Measurements from ENCODE around the gene ZSCAN31. TPM values are rescaled to one million over a fixed set of nuclear protein-coding genes. Genes with fewer than 3 reads are reported as not detected.

The ZSCAN31 gene
- total and polyA plus RNA-seq, 9 of the 15 experiments (the other 6 are each of a cell fraction or from before 2014, with no cell fraction given): 3.9 to 12.1 (median 7.0) TPM

- peak; percentile 69 for TF ChIP-seq CXXC5 (CRISPR knock-in tag; IDR thresholded peaks at IDR 0.05)
- TF ChIP-seq CBFA2T2 (conservative IDR thresholded peaks at IDR 0.05): no peak
- TF ChIP-seq BRD4 (IDR thresholded peaks at IDR 0.05): peak; percentile 99; the same call in 1 of the 2 replicates
- TF ChIP-seq HDAC2 (IDR thresholded peaks at IDR 0.05): no peak
- TF ChIP-seq GABPA (tag; conservative IDR thresholded peaks at IDR 0.05; ENCODE audit: low read depth): peak; percentile 82
- peak; percentile 40; the same call in 1 of the 2 replicates for TF ChIP-seq SMARCE1 (IDR thresholded peaks at IDR 0.05)
- TF ChIP-seq ZNF347 (CRISPR knock-in tag; IDR thresholded peaks at IDR 0.05; ENCODE audit: low read depth): peak; percentile 76; the same call in 1 of the 2 replicates
- TF ChIP-seq XRCC5 (IDR thresholded peaks at IDR 0.05; ENCODE audit: low read depth, low read length): no peak
- TF ChIP-seq ZNF592 (IDR thresholded peaks at IDR 0.05): peak; percentile 98
- no peak for TF ChIP-seq ZNF77 (CRISPR knock-in tag; IDR thresholded peaks at IDR 0.05)
- peak; percentile 99 for TF ChIP-seq SMAD3 (CRISPR knock-in tag; conservative IDR thresholded peaks at IDR 0.05)
- TF ChIP-seq, protein P1, sequence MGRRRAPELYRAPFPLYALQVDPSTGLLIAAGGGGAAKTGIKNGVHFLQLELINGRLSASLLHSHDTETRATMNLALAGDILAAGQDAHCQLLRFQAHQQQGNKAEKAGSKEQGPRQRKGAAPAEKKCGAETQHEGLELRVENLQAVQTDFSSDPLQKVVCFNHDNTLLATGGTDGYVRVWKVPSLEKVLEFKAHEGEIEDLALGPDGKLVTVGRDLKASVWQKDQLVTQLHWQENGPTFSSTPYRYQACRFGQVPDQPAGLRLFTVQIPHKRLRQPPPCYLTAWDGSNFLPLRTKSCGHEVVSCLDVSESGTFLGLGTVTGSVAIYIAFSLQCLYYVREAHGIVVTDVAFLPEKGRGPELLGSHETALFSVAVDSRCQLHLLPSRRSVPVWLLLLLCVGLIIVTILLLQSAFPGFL (CRISPR knock-in tag; IDR thresholded peaks at IDR 0.05): no peak
- TF ChIP-seq, protein P2, sequence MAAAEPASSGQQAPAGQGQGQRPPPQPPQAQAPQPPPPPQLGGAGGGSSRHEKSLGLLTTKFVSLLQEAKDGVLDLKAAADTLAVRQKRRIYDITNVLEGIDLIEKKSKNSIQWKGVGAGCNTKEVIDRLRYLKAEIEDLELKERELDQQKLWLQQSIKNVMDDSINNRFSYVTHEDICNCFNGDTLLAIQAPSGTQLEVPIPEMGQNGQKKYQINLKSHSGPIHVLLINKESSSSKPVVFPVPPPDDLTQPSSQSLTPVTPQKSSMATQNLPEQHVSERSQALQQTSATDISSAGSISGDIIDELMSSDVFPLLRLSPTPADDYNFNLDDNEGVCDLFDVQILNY (CRISPR knock-in tag; IDR thresholded peaks at IDR 0.05): peak; percentile 3; the same call in 1 of the 2 replicates
These were observed 554 bp upstream of the ZSCAN31 start (continued) for GRCh38 chr6:28336284-28337120.

Measured in K562 (cell line).